Ovary (tissue), 9 donors: ENCODE results near the gene LENEP. TPM values are rescaled to one million over a fixed set of nuclear protein-coding genes. Genes with fewer than 3 reads are reported as not detected.

Source experiments
- DNase-seq, 5 donors: peaks; one replicate each; pipeline ENCODE4 v3.0.0-alpha.2; 2019 to 2020
- H3K27ac ChIP-seq, 2 donors: fragments of 200-600 bp; one replicate each; pipeline versions ENCODE4 v1.5.1 to v1.8.0; 2019 to 2022
- H3K27me3 ChIP-seq: fragments of 200-600 bp; one replicate; pipeline ENCODE4 v1.8.0; 2022
- H3K36me3 ChIP-seq: fragments of 200-600 bp; sonication (generic); one replicate; pipeline ENCODE4 v1.5.1; 2019
- H3K4me1 ChIP-seq: one replicate; pipeline ENCODE4 v1.8.1; 2013; ENCODE audit warnings: mild to moderate bottlenecking, moderate library complexity; ENCODE audit not compliant: insufficient read depth
- H3K4me3 ChIP-seq: fragments of 200-600 bp; sonication (generic); one replicate; pipeline ENCODE4 v1.5.1; 2017
- H3K9me3 ChIP-seq, 2 donors: fragments of 200-600 bp in 1 of 2; sonication (generic) in 1 of 2; one replicate each; pipeline versions ENCODE4 v1.5.1 to v1.8.1; 2013 to 2019; ENCODE audit warnings: mild to moderate bottlenecking in 1 of 2, moderate library complexity in 1 of 2
- EP300 ChIP-seq: sonication (generic); formaldehyde crosslinking; IDR thresholded peaks from one replicate; pipeline ENCODE4 v1.6.1; 2017; ENCODE audit warnings: antibody characterized with exemption
- POLR2A ChIP-seq: fragments of 450-650 bp; IDR thresholded peaks from one replicate; pipeline ENCODE4 v1.6.1; 2017; ENCODE audit warnings: antibody characterized with exemption, mild to moderate bottlenecking, moderate library complexity
- WGBS, 3 donors: extraction: QIAGEN DNeasy Blood & Tissue Kit in 1 of 3; methylation state at CpG; one replicate each; pipeline versions ENCODE4 v1.1.5 to v1.1.7; 2013 to 2017; 5-methylcytosine and 5-hydroxymethylcytosine counted together
- intact Hi-C, 4 donors: fragments of 100-400 bp; cut with DNase I; formaldehyde crosslinking; loops; one replicate each; pipeline versions ENCODE4 v1.11.0 to v1.15.1; 2022 to 2023
- polyA plus RNA-seq, 2 donors: library from polyadenylated mRNA; stranded (reverse); fragments of 200-250 nt in 1 of 2; fragments of 350-450 nt in 1 of 2; fragmentation: Illumina TruSeq in 1 of 2; extraction: RNeasy Lipid Tissue Mini Kit (QIAGEN cat#74804) in 1 of 2; gene quantifications; one replicate each; pipeline ENCODE4 v1.2.3, GENCODE V29; 2013 to 2014
- total RNA-seq, 7 donors: library from RNA; depleted of rRNA in 2 of 7; stranded (reverse); fragments of >200 nt in 2 of 7; fragmentation: NEBNext Ultra II Directional in 3 of 7; extraction: Animal tissue kit (Norgen Biotek cat#: 25700) in 3 of 7; gene quantifications; one replicate each; pipeline versions ENCODE4 v1.1.0 to v1.2.4, GENCODE V29; 2016 to 2023
- TF ChIP-seq, protein P1 (sequence below), 3 donors: fragments of 450-650 bp in 2 of 3; fragments of 200-600 bp in 1 of 3; IDR thresholded peaks; one replicate each; pipeline versions ENCODE4 v1.5.1 to v1.8.0; 2016 to 2022; ENCODE audit warnings: antibody characterized with exemption in 3 of 3, mild to moderate bottlenecking in 1 of 3
- donor health status: DM: no; HTN: no; CAD: no; lungs with moderate emphysema.
- donor health status: DM: no; HTN: no; CAD: no.
- donor health status: Bipolar disorder and iron deficiency.
- donor health status: DM: yes; HTN: yes; CAD: no.
- donor health status: DM: no; HTN: no; CAD: no.
- donor health status: DM: yes; HTN: yes; CAD: no.

LENEP gene
- total and polyA plus RNA-seq, 9 donors, result not detected

DNA sequence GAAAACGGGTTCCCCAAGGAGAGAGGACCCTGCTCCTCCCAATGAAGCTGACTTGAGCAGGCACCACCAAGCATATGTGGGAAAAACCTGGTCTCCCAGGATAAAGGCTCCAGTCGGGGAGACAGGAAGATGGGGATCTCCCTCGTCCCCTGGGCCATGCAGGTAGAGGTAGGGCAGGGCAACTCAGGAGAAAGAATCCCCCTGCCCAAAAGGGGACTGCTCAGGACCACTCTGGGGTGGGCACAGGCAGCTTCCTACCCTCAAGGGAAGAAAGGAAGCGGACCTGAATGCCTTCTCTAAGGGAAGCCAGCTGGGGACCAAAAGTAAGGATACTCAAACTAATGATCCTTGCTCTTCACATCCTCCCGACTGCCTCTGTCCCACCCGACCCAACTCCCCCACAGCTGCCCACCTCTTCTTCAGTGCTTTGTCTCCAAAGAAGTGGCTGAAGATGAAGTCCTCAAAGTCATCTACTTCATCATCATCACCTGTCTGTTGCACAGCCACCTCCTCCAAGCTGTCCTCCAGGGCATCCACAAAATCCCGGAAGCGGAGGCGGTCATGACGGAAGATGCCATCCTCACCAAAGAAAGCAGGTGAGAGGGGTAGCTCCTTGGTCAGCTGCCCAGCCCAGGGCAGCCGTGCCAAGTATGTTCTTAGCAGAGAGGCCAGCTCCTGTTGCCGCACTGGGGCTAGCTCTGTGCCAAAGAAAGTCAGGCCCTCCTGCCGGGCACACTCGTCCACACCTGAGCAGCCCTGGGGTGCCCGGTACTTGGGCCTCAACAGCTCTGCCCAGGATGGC lies 48.0 kb upstream of the LENEP start:
- intact Hi-C loops, result no loop called here
- no peaks in the 10 kb centered on the region for H3K27me3 ChIP-seq
- TF ChIP-seq EP300, result no peak
- no peak for TF ChIP-seq POLR2A
- TF ChIP-seq, protein P1, sequence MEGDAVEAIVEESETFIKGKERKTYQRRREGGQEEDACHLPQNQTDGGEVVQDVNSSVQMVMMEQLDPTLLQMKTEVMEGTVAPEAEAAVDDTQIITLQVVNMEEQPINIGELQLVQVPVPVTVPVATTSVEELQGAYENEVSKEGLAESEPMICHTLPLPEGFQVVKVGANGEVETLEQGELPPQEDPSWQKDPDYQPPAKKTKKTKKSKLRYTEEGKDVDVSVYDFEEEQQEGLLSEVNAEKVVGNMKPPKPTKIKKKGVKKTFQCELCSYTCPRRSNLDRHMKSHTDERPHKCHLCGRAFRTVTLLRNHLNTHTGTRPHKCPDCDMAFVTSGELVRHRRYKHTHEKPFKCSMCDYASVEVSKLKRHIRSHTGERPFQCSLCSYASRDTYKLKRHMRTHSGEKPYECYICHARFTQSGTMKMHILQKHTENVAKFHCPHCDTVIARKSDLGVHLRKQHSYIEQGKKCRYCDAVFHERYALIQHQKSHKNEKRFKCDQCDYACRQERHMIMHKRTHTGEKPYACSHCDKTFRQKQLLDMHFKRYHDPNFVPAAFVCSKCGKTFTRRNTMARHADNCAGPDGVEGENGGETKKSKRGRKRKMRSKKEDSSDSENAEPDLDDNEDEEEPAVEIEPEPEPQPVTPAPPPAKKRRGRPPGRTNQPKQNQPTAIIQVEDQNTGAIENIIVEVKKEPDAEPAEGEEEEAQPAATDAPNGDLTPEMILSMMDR (IDR thresholded peaks at IDR 0.05), result no peak
- H3K9me3 ChIP-seq, result no peaks in the 10 kb centered on the region
- H3K4me3 ChIP-seq, result no peak overlapping the region
- 77 to 84% (median 81%) methylated on average over 15 of the region's 15 CpGs for WGBS, 3 donors
- H3K36me3 ChIP-seq, result no peaks in the 10 kb centered on the region
- DNase-seq, result peak in 1 of 5 donors; percentile 38
- peaks cover 18% of the 10 kb centered on the region for H3K4me1 ChIP-seq
- H3K27ac ChIP-seq, result no peak overlapping the region

DNA sequence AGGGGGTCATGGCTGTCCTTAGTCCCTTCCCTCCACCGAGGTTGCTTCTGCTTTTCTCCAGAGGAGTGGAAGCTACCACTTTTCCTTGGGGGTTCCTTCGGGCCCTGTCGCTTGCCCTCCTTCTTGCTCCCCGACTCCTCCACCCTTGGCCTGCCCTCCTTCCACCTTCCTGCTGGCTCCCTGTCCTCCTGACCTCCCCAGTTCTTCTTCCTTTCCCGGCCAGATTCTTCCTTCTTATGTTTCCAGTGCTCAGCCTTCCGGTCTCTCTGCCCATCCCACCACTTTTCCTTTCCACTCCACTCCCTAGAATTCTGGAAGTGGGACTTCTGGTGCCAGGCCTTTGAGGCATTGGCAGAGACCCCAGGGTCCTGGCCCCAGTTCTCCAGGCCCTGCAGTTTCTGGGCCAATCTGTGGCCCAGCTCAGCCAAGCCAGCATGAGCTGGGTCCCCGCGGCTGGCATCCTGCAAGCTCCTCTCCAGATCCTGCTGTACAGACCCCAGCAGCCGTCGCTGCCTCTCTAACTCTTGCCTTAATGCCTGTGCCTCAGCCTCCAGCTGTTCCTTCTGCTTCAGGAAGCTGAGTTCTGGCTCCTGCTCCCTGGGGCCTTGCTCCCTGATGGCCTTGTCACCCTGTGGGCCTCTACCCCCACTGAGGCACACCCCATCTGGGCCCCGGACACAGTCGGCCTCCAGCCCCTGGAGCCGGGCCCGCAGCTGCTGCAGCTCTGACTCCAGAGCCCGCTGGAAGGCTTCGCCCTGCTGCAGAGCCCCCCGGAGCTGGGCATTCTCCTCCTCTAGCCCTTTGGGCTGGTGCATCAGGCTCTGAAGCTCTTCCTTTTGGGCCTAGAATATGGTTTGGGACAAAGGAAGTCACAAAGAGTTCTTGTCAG lies 47.2 kb upstream of the LENEP start:
- no peaks in the 10 kb centered on the region for H3K36me3 ChIP-seq
- no peaks in the 10 kb centered on the region for H3K27me3 ChIP-seq
- intact Hi-C loops, result no loop called here
- TF ChIP-seq POLR2A (no peak), EP300 (no peak)
- TF ChIP-seq, protein P1 (IDR thresholded peaks at IDR 0.05), result no peak
- no peaks in the 10 kb centered on the region for H3K9me3 ChIP-seq
- H3K27ac ChIP-seq, result no peak overlapping the region
- H3K4me1 ChIP-seq, result peaks cover 17% of the 10 kb centered on the region
- WGBS, 3 donors, result 73 to 78% (median 77%) methylated on average over 17 of the region's 17 CpGs
- DNase-seq, result no peak
- H3K4me3 ChIP-seq, result no peak overlapping the region

DNA sequence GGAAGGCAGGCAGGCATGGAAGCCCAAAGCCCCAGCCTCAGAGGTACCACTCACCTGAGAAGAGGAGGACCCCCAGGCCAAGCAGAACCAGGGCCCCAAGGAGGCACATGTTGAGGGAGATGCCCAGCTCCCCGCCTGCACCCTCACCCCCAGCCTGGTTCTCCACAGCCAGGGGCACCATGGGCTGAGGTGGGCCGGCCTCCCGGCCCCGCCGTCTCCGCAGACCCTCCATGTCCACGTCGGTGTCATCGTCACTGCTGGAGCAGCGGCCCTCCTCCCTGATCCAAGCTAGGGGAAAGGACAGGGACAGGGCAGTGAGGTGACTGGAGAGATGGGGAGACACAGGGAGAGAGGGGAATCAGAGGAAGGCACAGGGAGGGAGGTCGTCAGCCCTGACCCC lies 45.3 kb upstream of the LENEP start:
- Histone ChIP-seq H3K27ac (no peak overlapping the region), H3K4me1 (peaks cover 15% of the 10 kb centered on the region), H3K27me3 (no peaks in the 10 kb centered on the region), H3K9me3 (no peaks in the 10 kb centered on the region), H3K36me3 (no peaks in the 10 kb centered on the region), H3K4me3 (no peak overlapping the region)
- intact Hi-C loops, result no loop called here
- TF ChIP-seq POLR2A (no peak), EP300 (no peak)
- TF ChIP-seq, protein P1 (IDR thresholded peaks at IDR 0.05), result no peak
- DNase-seq, result no peak
- 90 to 96% (median 93%) methylated on average over 11 of the region's 11 CpGs for WGBS, 3 donors

DNA sequence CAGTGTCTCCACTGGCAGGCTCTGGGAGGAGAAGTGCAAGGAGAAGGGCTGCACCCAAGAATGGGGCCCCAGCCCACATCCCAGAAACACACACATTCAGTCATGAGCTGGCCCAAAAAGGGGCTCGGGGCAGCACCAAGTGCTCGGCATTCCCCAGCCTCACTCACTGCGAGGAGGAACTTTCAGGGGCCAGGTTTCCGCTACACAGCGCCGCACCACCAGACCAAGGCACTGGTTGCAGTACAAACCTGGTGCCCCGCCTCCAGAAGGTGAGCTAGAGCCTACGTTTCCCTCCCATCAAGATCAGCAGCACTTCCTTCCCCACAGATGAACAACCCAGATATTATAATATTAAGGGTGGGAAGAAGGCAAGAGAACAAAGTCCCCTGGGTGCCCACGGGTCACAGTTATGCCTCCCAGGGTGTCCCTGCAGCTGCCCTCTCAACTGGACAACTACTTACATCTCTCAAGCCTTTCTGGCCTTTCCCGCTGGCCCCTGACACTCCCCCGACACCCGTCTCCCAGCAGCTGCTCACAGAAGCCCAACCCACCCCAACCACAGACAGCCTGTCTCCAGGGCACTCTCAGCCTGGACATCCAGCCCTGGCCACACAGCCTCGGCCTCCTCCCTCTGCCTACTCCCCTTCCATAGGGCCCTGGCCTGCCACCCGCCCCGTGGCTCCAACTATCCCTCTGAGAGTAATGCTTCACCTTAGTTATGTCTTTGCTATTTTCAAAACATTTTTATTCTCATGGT lies 41.3 kb upstream of the LENEP start:
- DNase-seq, result peak in 2 of 5 donors; percentile 50 to 60
- H3K36me3 ChIP-seq, result no peaks in the 10 kb centered on the region
- H3K4me3 ChIP-seq, result no peak overlapping the region
- intact Hi-C loops, result loop anchor here in 1 of 4 donors (5.0 kb wide), 1 partner anchor 100 kb away; the partner anchor contains the start of gene ADAM15
- 50 to 67% (median 53%) methylated on average over 15 of the region's 15 CpGs for WGBS, 3 donors
- peaks cover 38% of the 10 kb centered on the region for H3K4me1 ChIP-seq
- no peaks in the 10 kb centered on the region for H3K27me3 ChIP-seq
- H3K9me3 ChIP-seq, result no peaks in the 10 kb centered on the region
- TF ChIP-seq POLR2A (no peak), EP300 (no peak)
- TF ChIP-seq, protein P1 (IDR thresholded peaks at IDR 0.05), result no peak
- peak overlapping the region in 1 of 2 donors; percentile 53 for H3K27ac ChIP-seq
